ENCODE results near the gene GOLGA6L10.
"Not testable (repeated sequence)": the region's sequence is repeated elsewhere in the genome, so short reads cannot be mapped to it uniquely, and the experiment has no call there.

Gene GOLGA6L10

GRCh38 chr15:82349375-82349774 lies at the start of gene GOLGA6L10:
TSS of gene GOLGA6L10 (minus strand) at chr15:82349475. CDS start at chr15:82349375, 100 bp downstream.
- not testable (repeated sequence) for DNase-seq

GRCh38 chr15:82398785-82399184 lies 49.5 kb upstream of the GOLGA6L10 start:
- DNase-seq: no peak

DNA sequence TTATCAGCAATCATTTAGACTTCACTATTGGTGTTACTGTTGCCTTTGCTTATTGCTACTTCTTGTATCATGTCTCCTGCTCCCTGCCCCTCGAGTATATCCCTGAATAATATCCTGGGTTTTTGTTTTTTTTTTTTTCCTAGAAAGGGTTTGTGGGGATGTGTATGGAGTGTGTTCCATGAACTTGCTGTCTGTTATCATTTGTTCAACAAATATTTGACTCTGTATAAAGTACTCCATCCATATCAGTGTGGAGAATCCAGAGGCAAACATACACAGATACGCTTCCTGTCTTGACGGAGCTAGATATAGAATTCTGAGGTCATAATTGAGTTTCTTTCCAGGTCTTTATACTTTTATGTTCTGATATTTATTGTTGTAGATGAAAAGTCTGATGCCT lies 48.5 kb upstream of the GOLGA6L10 start:
- DNase-seq: no peak

DNA sequence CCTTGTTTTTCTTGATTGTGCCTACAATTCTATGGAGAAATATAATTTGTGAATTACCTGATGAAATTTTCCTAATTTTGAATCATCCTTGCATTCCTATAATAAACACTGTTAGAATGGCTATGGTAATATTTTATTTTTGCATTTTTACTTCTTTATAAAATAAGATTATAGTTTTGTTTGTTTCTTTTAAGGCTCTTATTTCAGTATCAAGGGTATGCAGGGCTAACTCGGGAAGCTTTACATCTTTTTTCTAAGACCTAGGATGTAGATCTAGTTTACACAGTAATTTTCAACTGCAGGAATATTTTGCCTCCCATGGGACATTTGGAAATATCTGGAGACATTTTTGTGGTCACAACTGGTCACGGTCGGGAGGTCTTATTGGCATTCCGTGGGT lies 46.5 kb upstream of the GOLGA6L10 start:
- not testable (repeated sequence) for DNase-seq

- no peak for DNase-seq
Measured at GRCh38 chr15:82393671-82394070, 44.4 kb upstream of the GOLGA6L10 start.

DNA sequence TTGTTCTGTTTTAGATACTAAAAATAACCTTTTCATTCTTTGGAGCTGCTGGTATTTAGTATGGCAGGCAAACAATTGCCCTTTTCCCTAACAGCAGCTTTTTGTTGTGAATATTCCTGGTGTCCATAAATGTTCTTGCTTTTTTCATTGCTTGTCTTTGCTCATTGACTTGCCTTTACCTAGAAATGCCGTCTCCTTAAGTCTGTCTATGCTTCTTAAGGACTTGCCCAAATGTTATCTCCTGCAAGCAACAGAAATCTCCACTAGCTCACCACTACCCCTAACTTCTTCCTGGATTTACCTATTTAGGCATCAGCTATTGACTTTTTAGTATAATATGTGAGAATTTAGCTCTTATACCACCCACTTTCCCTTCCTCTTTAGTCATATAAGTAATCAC lies 42.8 kb upstream of the GOLGA6L10 start:
- not testable (repeated sequence) for DNase-seq

GRCh38 chr15:82390152-82390551 lies 40.9 kb upstream of the GOLGA6L10 start:
- DNase-seq: not testable (repeated sequence)

- not testable (repeated sequence) for DNase-seq
Measured at GRCh38 chr15:82387209-82387608, 37.9 kb upstream of the GOLGA6L10 start.

DNA sequence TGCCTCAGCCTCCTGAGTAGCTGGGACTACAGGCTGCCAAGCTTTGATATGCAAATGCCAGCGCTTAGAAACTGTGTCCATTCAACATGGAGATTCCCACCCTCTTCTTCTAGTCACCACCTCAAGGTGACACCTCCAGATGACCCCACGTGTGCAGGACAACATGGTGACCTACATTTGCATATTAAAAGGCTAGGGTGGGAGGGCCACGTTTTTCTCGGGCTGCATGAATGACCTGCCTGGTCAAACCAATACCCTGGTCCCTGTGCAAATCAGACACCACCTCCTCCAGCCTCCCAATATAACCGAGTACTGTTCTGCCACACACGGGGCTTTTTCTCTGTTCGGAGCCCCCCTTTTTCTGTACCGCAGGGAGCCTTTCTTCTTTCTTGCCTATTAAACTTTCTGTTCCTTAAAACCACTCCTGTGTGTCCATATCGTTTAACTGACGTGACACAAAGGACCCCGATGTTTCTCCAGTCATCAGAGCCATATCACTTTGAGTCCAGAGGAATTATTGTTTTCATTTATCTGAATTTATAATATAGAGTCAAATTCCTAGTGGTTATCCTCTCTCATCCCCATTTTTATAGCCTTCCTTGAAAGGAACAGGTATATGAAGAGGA lies 32.2 kb upstream of the GOLGA6L10 start:
- DNase-seq: not testable (repeated sequence)

DNA sequence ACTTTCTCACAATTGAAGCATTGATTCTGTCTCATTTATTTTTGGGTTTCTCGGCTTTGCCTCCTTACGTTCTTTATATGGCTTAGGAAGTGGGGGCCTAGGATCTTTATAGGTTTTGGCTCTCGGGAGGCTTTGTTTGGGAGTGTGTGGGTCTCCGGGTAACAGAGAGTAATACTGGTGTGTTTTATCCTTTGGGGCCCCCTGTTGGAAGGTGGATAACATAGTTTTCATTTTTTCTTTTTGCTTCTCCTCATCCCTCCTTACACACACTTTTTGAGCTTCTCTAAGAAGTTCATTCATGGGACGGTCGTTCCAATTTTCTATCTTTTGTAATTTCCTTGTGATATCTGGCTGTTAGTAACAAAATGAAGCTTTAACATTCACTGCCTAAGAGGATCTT lies 30.3 kb upstream of the GOLGA6L10 start:
- DNase-seq: not testable (repeated sequence)

GRCh38 chr15:82373661-82374060 lies 24.4 kb upstream of the GOLGA6L10 start:
- not testable (repeated sequence) for DNase-seq

DNA sequence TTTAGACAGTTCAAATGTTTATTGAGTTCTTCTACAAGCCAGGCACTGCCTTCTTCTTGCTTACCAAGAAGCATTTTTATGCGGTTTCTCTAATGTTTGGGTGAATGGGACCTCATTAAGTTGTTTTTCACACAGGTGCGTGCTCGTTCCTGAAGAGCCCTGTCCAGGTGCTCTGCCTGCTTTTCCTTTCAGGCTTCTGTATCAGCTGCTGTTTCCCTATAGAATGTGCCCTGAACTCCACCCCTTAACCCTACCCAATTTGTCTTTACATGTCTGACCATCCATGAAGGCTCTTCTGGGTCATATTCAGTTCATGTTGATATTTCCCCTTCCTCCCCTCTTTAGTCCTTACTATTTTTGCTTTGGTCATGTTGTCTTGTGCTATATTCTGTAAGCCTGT lies 22.4 kb upstream of the GOLGA6L10 start:
- DNase-seq: no peak

DNA sequence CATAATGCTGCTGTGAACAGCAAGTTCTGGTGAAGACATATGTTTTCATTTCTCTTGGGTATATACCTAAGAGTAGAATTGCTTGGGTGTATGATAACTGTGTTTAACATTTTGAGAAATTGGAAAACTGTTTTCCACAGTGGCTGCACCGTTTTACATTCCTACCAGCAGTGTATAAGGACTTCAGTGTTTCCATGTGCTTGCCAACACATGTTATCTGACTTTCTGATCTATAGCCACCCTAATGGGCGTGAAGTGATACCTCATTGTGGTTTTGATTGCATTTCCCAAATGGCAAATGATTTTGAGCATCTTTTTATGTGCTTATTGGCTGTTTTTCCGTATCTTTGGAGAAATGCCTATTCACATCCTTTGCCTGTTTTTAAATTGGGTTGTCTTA lies 18.5 kb upstream of the GOLGA6L10 start:
- not testable (repeated sequence) for DNase-seq

- DNase-seq: peak; percentile 23 to 51
Measured at GRCh38 chr15:82365692-82366323, 16.5 kb upstream of the GOLGA6L10 start.

GRCh38 chr15:82364548-82364947 lies 15.3 kb upstream of the GOLGA6L10 start:
- DNase-seq: not testable (repeated sequence)

- not testable (repeated sequence) for DNase-seq
Measured at GRCh38 chr15:82362790-82363189, 13.5 kb upstream of the GOLGA6L10 start.

- DNase-seq: not testable (repeated sequence)
Measured at GRCh38 chr15:82360618-82361017, 11.3 kb upstream of the GOLGA6L10 start.

GRCh38 chr15:82355055-82355454 lies 5.8 kb upstream of the GOLGA6L10 start:
- not testable (repeated sequence) for DNase-seq

GRCh38 chr15:82354546-82354945 lies 5.3 kb upstream of the GOLGA6L10 start:
- not testable (repeated sequence) for DNase-seq

DNA sequence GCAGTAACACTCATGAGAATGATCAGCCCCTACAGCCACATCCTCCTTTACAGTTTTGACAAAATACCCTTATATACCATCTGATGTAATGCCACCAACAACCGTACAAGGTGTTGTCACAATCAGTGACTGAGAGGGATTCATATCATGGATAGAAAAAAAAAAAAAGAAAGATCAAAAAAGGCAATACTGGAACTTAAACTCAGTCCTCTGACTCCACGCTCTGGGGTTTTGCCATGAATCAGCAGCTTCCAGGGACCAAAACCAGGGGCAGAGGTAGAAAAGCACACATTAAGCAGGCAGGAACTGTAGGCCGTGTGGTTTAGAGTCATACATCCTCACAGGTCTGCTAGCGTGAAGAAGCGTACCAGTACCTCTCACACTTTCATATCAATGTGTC lies 1.6 kb downstream of the GOLGA6L10 start:
- DNase-seq: not testable (repeated sequence)

- DNase-seq: not testable (repeated sequence)
Measured at GRCh38 chr15:82345176-82345575, 4.1 kb downstream of the GOLGA6L10 start.

- DNase-seq: not testable (repeated sequence)
Measured at GRCh38 chr15:82344421-82344820, 4.9 kb downstream of the GOLGA6L10 start.

GRCh38 chr15:82343851-82344250 lies 5.4 kb downstream of the GOLGA6L10 start:
- not testable (repeated sequence) for DNase-seq

DNA sequence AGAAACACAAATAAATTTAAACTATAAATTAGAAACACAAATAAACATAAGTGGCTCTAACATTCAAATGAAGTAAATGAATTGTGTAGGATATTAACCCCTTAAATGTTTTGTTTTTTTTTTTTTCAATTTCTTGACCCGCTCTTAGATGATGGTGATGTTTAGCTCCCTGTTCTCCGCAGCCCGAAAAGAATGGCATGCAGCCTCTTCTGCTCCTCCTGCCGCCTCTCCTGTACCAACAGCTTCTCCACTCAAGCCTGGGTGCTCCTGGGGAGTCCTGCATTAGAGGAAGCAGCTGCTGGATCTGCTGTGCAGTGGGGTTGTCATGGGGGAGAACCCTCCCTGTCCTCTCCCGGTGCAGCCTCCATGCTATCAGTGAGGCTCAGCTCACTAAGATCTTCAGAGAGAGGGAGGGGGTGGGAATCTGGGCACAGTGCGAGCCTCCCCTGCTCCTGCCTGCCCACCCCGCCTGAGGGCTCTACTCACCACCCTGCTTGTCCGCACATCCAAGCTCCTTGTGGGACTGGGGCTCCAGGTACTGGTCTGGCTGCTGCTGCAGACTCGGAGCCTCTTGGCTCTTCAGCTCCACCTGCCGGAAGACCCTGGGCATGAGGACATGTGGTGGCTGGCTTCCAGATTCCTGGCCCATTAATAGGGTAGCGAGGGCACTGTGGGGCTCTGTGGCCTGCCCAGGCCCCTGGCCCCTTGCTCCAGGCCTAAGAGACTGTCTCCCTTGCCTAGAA lies 6.5 kb downstream of the GOLGA6L10 start:
- DNase-seq: peak in 1 of 2 donors; percentile 6
